Lung (tissue), 16 donors: ENCODE data around the gene SMIM36. TPM values are rescaled to one million over a fixed set of nuclear protein-coding genes. Genes with fewer than 3 reads are reported as not detected.

ENCODE experiments used
- ATAC-seq: fragments of 200-7000 bp; cut with Tn5 transposase; one replicate; pipeline ENCODE4 v1.9.1; 2020; ENCODE audit warnings: moderate number of reproducible peaks; ENCODE audit not compliant: insufficient read depth, low FRiP score
- DNase-seq, 3 donors: peaks; one replicate each; pipeline ENCODE4 v3.0.0-alpha.2; 2013 to 2017
- H3K27ac ChIP-seq, 2 donors: one replicate each; pipeline ENCODE4 v1.5.1; 2013; ENCODE audit warnings: mild to moderate bottlenecking in 2 of 2, moderate library complexity in 2 of 2, control low read depth in 1 of 2, inconsistent platforms in 1 of 2, low read depth in 1 of 2, low read length in 1 of 2
- H3K27me3 ChIP-seq, 3 donors: one replicate each; pipeline ENCODE4 v1.5.1; 2013; ENCODE audit warnings: low read length in 2 of 3; ENCODE audit not compliant: control insufficient read depth in 3 of 3, insufficient read depth in 3 of 3
- H3K36me3 ChIP-seq, 4 donors: one replicate each; pipeline ENCODE4 v1.5.1; 2013; ENCODE audit warnings: low read length in 4 of 4, mild to moderate bottlenecking in 1 of 4, moderate library complexity in 1 of 4; ENCODE audit not compliant: control insufficient read depth in 4 of 4, insufficient read depth in 4 of 4
- H3K4me1 ChIP-seq, 5 donors: one replicate each; pipeline ENCODE4 v1.5.1; 2013; ENCODE audit warnings: low read length in 5 of 5, mild to moderate bottlenecking in 2 of 5, moderate library complexity in 1 of 5; ENCODE audit not compliant: control insufficient read depth in 5 of 5, insufficient read depth in 5 of 5
- H3K4me3 ChIP-seq: one replicate; pipeline ENCODE4 v1.5.1; 2013; ENCODE audit warnings: mild to moderate bottlenecking, control low read depth, moderate library complexity
- H3K9ac ChIP-seq, 2 donors: one replicate each; pipeline ENCODE4 v1.5.1; 2013; ENCODE audit warnings: low read length in 2 of 2, control low read depth in 1 of 2; ENCODE audit not compliant: insufficient read depth in 1 of 2
- H3K9me3 ChIP-seq, 4 donors: one replicate each; pipeline ENCODE4 v1.5.1; 2013; ENCODE audit warnings: low read length in 3 of 4, mild to moderate bottlenecking in 1 of 4, moderate library complexity in 1 of 4; ENCODE audit not compliant: control insufficient read depth in 4 of 4, insufficient read depth in 3 of 4
- WGBS, 2 donors: extraction: QIAGEN DNeasy Blood & Tissue Kit; methylation state at CpG; one replicate each; pipeline ENCODE4 v1.1.7; 2013; 5-methylcytosine and 5-hydroxymethylcytosine counted together
- long read RNA-seq, 5 donors: transcript quantifications; one replicate each; lab custom pipeline, GENCODE V29; 2026
- polyA plus RNA-seq, 2 donors: library from polyadenylated mRNA; stranded (reverse); fragments of 200-250 nt; gene quantifications; one replicate each; pipeline ENCODE4 v1.2.1, GENCODE V29; 2013
- total RNA-seq, 2 donors: library from RNA; depleted of rRNA in 1 of 2; stranded (reverse); fragments of >200 nt in 1 of 2; gene quantifications; one replicate each; pipeline ENCODE4 v1.2.1, GENCODE V29; 2014 to 2021
- TF ChIP-seq, protein P1 (sequence below): IDR thresholded peaks from 2 replicates; pipeline ENCODE4 v1.5.1; 2012; ENCODE audit warnings: mild to moderate bottlenecking; ENCODE audit errors: control extremely low read depth, extremely low read depth
- donor health status: control.
- donor health status: control.
- donor health status: Bipolar disorder and iron deficiency.
- donor health status: healthy.
- donor health status: DM: yes; HTN: yes; CAD: no.

SMIM36 gene
- total RNA-seq (not detected), polyA plus RNA-seq (not detected)
- long read RNA-seq, donor 1, result 0 reads
- long read RNA-seq, donor 2, result 0 reads
- long read RNA-seq, donor 3, result 0 reads
- long read RNA-seq, donor 4, result 0 reads
- long read RNA-seq, donor 5, result 0 reads

DNA sequence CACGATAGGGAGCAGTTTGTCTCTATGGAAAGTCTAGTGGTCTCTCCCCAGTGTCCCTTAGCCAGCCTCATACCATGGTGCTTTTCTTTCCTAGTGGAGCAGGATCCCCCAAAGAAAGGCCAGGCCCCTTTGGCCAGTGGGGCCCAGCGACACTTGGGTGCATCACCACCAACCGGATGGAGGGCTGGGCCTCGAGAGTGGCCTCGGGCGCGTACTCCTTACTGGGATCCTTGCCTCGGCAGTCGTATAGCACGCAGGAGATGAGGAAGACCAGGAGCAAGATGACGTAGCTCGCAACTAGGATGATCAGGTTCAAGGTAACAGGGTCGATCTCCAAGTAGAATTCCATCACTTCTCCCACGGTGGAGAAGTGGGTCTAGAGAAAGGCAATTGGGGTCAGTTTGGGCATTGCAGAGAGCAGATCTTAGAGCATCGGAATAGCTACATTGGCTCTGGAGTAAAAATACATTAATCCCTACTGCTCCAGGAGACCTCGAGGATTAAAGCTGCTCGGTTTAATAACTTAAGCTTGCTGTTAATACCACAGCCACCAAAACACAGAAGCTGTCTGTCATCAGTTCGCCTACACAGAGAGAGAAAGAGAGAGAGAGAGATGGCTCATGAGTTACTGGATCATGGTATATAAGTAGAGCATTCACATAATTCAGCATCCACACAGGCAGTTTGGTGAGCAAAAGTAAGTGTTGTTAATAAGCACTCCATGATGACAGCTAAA lies at the start of gene SMIM36:
Gene SMIM36 (minus strand): TSS at position 467 of the 736 bp plus-strand sequence.
- Histone ChIP-seq H3K4me3 (no peak within 1 kb of the TSS), H3K27me3 (no peaks in the 10 kb centered on the region), H3K9ac (no peak within 1 kb of the TSS), H3K4me1 (peaks cover 0 to 4% (median 2%) of the 10 kb centered on the region in 5 donors), H3K27ac (no peak within 1 kb of the TSS), H3K9me3 (peaks cover 0 to 2% (median 0%) of the 10 kb centered on the region in 4 donors), H3K36me3 (no peaks in the 10 kb centered on the region)
- TF ChIP-seq, protein P1, sequence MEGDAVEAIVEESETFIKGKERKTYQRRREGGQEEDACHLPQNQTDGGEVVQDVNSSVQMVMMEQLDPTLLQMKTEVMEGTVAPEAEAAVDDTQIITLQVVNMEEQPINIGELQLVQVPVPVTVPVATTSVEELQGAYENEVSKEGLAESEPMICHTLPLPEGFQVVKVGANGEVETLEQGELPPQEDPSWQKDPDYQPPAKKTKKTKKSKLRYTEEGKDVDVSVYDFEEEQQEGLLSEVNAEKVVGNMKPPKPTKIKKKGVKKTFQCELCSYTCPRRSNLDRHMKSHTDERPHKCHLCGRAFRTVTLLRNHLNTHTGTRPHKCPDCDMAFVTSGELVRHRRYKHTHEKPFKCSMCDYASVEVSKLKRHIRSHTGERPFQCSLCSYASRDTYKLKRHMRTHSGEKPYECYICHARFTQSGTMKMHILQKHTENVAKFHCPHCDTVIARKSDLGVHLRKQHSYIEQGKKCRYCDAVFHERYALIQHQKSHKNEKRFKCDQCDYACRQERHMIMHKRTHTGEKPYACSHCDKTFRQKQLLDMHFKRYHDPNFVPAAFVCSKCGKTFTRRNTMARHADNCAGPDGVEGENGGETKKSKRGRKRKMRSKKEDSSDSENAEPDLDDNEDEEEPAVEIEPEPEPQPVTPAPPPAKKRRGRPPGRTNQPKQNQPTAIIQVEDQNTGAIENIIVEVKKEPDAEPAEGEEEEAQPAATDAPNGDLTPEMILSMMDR, result no peak
- WGBS, 2 donors, result 92 to 96% methylated on average over 18 of the region's 18 CpGs
- no peak for ATAC-seq
- no peak for DNase-seq

DNA sequence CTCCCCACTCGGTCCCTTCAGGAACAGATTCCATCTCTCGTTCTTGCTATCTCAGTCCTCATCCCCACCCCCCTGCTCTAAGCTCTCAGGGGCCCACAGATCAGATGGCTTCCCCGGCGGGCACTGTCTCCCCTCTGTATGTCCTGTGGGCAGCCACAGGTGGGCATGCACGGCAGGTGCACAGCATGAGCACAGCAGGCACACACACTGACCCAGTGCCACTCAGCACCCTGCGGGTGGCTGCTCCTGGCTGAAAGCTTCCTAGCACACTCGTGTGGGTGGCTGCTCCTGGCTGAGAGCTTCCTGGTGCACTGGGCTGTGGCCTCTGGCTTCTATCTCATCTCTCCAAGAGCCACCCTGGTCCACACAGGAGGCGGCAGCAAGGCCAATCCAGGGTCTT lies 44.5 kb upstream of the SMIM36 start:
- DNase-seq (no peak), ATAC-seq (no peak)
- Histone ChIP-seq H3K4me3 (no peak overlapping the region), H3K27me3 (no peaks in the 10 kb centered on the region), H3K9me3 (no peaks in the 10 kb centered on the region), H3K27ac (no peak overlapping the region), H3K9ac (no peak overlapping the region), H3K4me1 (no peaks in the 10 kb centered on the region), H3K36me3 (no peaks in the 10 kb centered on the region)
- TF ChIP-seq, protein P1, result no peak
- 86 to 95% methylated on average over 8 of the region's 8 CpGs for WGBS, 2 donors

DNA sequence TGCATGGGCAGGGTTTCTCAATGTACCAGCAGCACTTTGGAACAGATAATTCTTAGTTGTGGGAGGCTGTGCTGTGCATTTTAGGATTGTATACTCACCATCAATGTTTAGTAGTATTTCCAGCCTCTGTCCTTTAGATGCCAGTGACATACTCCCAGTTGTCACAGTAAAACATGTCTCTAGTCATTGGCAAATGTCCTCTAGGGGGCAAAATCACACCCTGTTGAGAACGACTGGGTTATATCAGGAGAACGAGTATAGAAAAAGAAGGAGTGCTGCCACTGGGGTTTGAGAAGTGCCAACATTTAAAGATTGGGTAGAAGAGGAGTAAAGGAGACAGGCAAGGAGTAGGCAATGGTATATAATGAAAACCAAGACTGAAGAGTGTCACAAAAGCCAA lies 37.9 kb upstream of the SMIM36 start:
- Histone ChIP-seq H3K36me3 (no peaks in the 10 kb centered on the region), H3K9me3 (peaks cover 0 to 3% (median under 1%) of the 10 kb centered on the region in 4 donors), H3K9ac (no peak overlapping the region), H3K27me3 (no peaks in the 10 kb centered on the region), H3K27ac (no peak overlapping the region), H3K4me1 (no peaks in the 10 kb centered on the region), H3K4me3 (no peak overlapping the region)
- TF ChIP-seq, protein P1, result no peak
- WGBS, 2 donors, result 44 to 77% methylated on average over 2 of the region's 2 CpGs
- ATAC-seq (no peak), DNase-seq (peak in 2 of 3 donors; percentile 15 to 34)
